GM21423 (cell line): ENCODE data around the gene DGKI.
A peak's percentile ranks its signal among the peaks of the same experiment; 100 is the strongest.

Source experiments
- ATAC-seq: cut with Tn5 transposase; IDR thresholded peaks from one replicate; pipeline ENCODE4 v1.9.1; 2021; ENCODE audit warnings: mild to moderate bottlenecking, moderate library complexity; ENCODE audit not compliant: unreplicated experiment

Gene DGKI

GRCh38 chr7:137791930-137792329 is 54.8 kb downstream of the DGKI start:
- no peak for ATAC-seq

DNA sequence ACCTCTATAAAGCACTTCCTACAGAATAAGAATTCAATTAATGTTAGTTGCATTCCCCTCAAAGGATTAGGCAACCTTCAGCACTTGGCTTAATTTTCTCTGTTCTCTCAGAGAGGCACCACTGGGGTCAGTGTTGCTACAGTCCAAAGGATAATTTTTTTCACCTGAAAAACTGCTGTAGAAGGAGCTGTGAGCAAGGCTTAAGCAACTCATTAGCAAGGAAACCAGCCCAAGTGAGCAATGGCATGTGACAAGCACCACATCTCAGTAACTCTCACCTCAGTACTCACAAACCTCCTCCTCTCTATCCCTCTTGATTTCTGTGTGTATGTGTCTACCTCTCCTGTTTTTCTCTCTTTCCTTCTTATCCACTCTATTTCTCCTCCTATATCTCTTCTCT is 55.9 kb downstream of the DGKI start:
- ATAC-seq = no peak

GRCh38 chr7:137789215-137789882 is 57.4 kb downstream of the DGKI start:
- ATAC-seq = no peak

- ATAC-seq = no peak
Observed at GRCh38 chr7:137787301-137787976, 59.3 kb downstream of the DGKI start.

DNA sequence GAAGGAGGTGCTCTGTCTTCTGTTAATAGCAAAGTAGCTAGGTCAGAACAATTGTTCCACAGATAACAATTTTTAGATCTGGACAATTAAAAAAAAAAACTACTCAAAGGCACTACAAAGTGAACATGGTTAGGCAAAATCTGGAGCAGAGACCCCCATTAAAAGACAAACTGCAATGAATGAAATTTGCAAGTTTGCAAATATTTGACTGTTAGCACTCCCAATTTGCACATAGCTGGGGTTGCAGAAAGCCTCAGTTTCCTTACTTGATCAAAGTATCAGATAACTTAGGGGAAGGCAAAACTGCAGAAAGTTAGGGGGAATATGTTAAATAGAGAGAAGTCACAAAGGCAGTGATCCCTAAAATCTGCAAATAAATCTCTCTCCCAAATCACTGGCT is 68.3 kb downstream of the DGKI start:
- ATAC-seq = no peak

GRCh38 chr7:137774793-137775201 is 72.0 kb downstream of the DGKI start:
- ATAC-seq = no peak

DNA sequence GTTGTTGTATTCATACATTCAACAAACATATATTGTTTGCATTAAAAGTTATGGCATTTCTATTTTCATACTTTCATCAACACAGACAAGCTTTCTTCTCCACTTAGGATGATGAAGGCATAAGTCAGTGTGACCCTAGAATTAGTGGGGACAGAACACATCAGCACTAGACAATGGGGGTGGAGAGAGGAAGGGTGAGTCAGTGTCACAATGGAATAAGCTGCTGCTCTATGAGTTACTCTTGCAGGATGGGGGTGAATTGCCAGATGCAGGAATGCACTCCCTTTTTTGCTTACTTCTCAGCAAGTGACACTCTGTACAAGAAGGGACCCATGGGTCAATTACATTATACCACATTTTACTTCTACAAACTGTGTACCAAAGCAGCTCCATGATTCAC is 74.0 kb downstream of the DGKI start:
- ATAC-seq = no peak

GRCh38 chr7:137772316-137772715 is 74.5 kb downstream of the DGKI start:
- no peak for ATAC-seq

DNA sequence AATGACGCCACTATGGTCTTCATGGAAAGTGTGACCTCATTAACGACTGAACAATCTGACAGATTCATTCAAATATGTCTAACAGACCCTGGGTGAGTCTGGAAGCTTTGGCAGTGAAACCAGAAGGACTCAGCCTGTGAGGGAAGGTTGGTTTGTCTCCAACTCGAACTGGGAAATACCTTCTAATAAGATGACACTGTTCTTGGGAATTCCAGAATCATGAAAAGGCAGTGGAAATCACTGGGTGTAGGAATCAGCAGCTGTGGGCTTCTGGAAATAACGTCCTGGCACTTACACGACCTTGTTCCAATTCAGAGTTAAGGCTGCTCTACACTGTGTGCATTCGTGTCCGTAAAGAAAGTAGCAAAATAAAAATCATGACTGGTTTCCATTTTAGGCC is 75.1 kb downstream of the DGKI start:
- no peak for ATAC-seq

DNA sequence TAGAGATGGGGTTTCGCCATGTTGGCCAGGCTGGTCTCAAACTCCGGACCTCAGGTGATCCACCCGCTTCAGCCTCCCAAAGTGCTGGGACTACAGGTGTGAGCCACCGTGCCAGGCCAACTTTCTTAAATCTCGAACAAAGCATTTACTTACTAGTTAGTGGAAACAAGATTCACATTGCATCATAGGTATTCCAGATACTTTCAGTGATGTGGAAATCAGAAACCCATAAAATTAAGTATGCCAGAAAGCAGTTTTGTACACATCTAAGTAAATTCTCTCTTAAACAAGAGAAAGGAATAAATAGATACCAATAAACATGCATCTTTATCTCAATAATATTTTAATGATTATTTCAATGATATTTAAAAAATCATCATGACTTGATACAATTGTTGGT is 75.5 kb downstream of the DGKI start:
- ATAC-seq = no peak

GRCh38 chr7:137768366-137768765 is 78.4 kb downstream of the DGKI start:
- no peak for ATAC-seq

DNA sequence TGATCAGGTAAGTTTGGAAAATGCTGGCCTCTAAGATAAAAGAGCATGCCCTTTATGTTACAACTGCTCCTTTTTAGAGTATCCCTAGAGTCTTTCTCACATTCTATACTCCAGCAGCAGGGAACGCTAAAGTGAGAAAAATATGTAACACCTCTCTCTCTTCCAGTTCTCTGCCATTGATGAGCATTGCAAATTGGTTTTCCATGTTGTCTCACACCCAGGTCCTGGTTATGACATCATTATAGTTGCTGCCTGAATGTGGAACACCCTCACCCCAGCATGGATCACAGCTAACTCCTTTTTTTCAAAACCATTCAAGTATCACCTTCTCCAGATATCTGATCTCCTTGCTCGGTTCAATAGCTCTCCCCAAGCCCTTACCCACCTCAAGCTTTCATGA is 84.4 kb downstream of the DGKI start:
- ATAC-seq = no peak

- ATAC-seq = no peak
Observed at GRCh38 chr7:137760111-137760510, 86.7 kb downstream of the DGKI start.

GRCh38 chr7:137757146-137757925 is 89.4 kb downstream of the DGKI start:
- no peak for ATAC-seq

- ATAC-seq = no peak
Observed at GRCh38 chr7:137755846-137756651, 90.7 kb downstream of the DGKI start.

DNA sequence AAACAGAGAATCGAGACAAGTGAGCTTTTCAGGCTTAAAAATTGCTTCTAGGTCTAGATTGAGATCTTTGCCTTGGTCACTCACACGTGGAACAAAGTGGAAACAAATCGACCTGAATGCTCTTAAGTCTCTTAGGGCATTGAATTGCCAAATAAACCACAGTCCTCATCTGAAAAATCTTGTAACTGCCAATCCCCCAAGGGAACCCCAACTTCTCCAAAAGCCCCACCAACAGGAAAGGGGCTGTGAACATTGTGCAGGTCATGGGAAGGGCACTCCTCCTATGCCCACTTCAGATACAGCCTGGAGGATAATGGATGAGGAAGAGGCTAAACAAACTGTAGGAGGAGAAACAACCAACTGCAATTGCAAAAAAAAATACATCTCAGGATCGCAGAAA is 91.3 kb downstream of the DGKI start:
- ATAC-seq = no peak

- peak; percentile 41 for ATAC-seq
Observed at GRCh38 chr7:137753948-137754851, 92.6 kb downstream of the DGKI start.

DNA sequence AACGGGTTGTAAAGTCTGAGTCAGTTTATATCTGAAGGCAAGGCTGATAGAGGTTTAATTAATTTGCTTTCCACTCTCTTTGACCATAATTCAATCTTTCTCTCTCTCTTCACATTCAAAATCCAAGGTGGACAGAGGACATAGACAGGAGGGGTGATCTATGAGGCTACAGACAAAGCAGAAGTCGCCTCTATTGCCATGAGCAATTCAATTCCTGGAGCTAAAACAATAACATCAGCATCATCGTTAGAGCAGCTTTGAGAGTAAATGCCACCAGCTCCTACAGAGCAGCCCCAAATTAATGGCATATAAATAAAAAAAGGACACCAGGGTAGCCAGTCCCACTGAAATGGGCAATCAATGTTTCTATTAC is 93.2 kb downstream of the DGKI start:
- no peak for ATAC-seq

GRCh38 chr7:137753067-137753466 is 93.7 kb downstream of the DGKI start:
- no peak for ATAC-seq

GRCh38 chr7:137751361-137752009 is 95.3 kb downstream of the DGKI start:
- no peak for ATAC-seq
